Liver (tissue), 9 donors: ENCODE data around the gene KLHL2. TPM values are rescaled to one million over a fixed set of nuclear protein-coding genes. Genes with fewer than 3 reads are reported as not detected.

Experiments
- DNase-seq: peaks from one replicate; pipeline ENCODE4 v3.0.0-alpha.2; 2017; ENCODE audit warnings: low spot score
- H3K27ac ChIP-seq, 2 donors: one replicate each; pipeline ENCODE4 v1.7.0; 2013; ENCODE audit warnings: inconsistent platforms in 2 of 2, low read length in 2 of 2, control low read depth in 1 of 2, low read depth in 1 of 2, mild to moderate bottlenecking in 1 of 2
- H3K27me3 ChIP-seq, 4 donors: one replicate each; pipeline versions ENCODE4 v1.6.1 to v1.7.0; 2013; ENCODE audit warnings: low read length in 3 of 4, inconsistent platforms in 1 of 4, mild to moderate bottlenecking in 1 of 4, moderate library complexity in 1 of 4; ENCODE audit not compliant: control insufficient read depth in 4 of 4, insufficient read depth in 4 of 4
- H3K36me3 ChIP-seq, 4 donors: one replicate each; pipeline versions ENCODE4 v1.6.1 to v1.7.0; 2013; ENCODE audit warnings: low read length in 3 of 4, mild to moderate bottlenecking in 3 of 4, low read depth in 1 of 4, moderate library complexity in 1 of 4; ENCODE audit not compliant: control insufficient read depth in 4 of 4, insufficient read depth in 3 of 4
- H3K4me1 ChIP-seq, 4 donors: one replicate each; pipeline versions ENCODE4 v1.6.1 to v1.7.0; 2013; ENCODE audit warnings: low read length in 3 of 4, mild to moderate bottlenecking in 3 of 4, moderate library complexity in 1 of 4; ENCODE audit not compliant: control insufficient read depth in 4 of 4, insufficient read depth in 4 of 4
- H3K4me3 ChIP-seq, 3 donors: one replicate each; pipeline versions ENCODE4 v1.6.1 to v1.7.0; 2013; ENCODE audit warnings: low read length in 3 of 3, control low read depth in 1 of 3, low read depth in 1 of 3, mild to moderate bottlenecking in 1 of 3
- H3K9ac ChIP-seq, 2 donors: one replicate each; pipeline ENCODE4 v1.7.0; 2013; ENCODE audit warnings: low read length in 2 of 2, mild to moderate bottlenecking in 2 of 2, moderate library complexity in 2 of 2, control low read depth in 1 of 2, low read depth in 1 of 2
- H3K9me3 ChIP-seq, 4 donors: one replicate each; pipeline versions ENCODE4 v1.6.1 to v1.7.0; 2013; ENCODE audit warnings: low read length in 3 of 4; ENCODE audit not compliant: control insufficient read depth in 4 of 4
- EGR1 ChIP-seq, 2 donors: IDR thresholded peaks; 2 replicates each; pipeline ENCODE4 v1.6.1; 2016 to 2018; ENCODE audit warnings: antibody characterized with exemption in 2 of 2, low read depth in 2 of 2
- FOXA1 ChIP-seq: IDR thresholded peaks from 2 replicates; pipeline ENCODE4 v1.6.1; 2016; ENCODE audit warnings: antibody characterized with exemption
- FOXA2 ChIP-seq: IDR thresholded peaks from 2 replicates; pipeline ENCODE4 v1.6.1; 2016; ENCODE audit warnings: antibody characterized with exemption
- GABPA ChIP-seq, 2 donors: IDR thresholded peaks in 1 of 2; conservative IDR thresholded peaks in 1 of 2; 2 replicates each; pipeline ENCODE4 v1.6.1; 2016; ENCODE audit warnings: antibody characterized with exemption in 2 of 2, mild to moderate bottlenecking in 1 of 2, moderate library complexity in 1 of 2
- HNF4A ChIP-seq, 2 donors: conservative IDR thresholded peaks; 2 replicates each; pipeline ENCODE4 v1.6.1; 2016; ENCODE audit warnings: antibody characterized with exemption in 2 of 2, mild to moderate bottlenecking in 2 of 2
- HNF4G ChIP-seq: IDR thresholded peaks from 2 replicates; pipeline ENCODE4 v1.6.1; 2016; ENCODE audit warnings: antibody characterized with exemption
- JUND ChIP-seq, 2 donors: IDR thresholded peaks; 2 replicates each; pipeline ENCODE4 v1.6.1; 2016; ENCODE audit warnings: antibody characterized with exemption in 2 of 2
- RAD21 ChIP-seq, 2 donors: IDR thresholded peaks; 2 replicates each; pipeline ENCODE4 v1.6.1; 2016; ENCODE audit warnings: antibody characterized with exemption in 2 of 2, mild to moderate bottlenecking in 2 of 2
- RXRA ChIP-seq, 2 donors: IDR thresholded peaks; 2 replicates each; pipeline ENCODE4 v1.6.1; 2017 to 2018; ENCODE audit warnings: antibody characterized with exemption in 2 of 2, mild to moderate bottlenecking in 1 of 2
- SP1 ChIP-seq: IDR thresholded peaks from 2 replicates; pipeline ENCODE4 v1.6.1; 2018; ENCODE audit warnings: antibody characterized with exemption, mild to moderate bottlenecking
- TAF1 ChIP-seq: conservative IDR thresholded peaks from 2 replicates; pipeline ENCODE4 v1.6.1; 2016; ENCODE audit warnings: antibody characterized with exemption, mild to moderate bottlenecking
- YY1 ChIP-seq: IDR thresholded peaks from 2 replicates; pipeline ENCODE4 v1.6.1; 2016; ENCODE audit warnings: antibody characterized with exemption, mild to moderate bottlenecking
- WGBS: extraction: QIAGEN DNeasy Blood & Tissue Kit; methylation state at CpG from one replicate; pipeline ENCODE4 v1.1.7; 2013; 5-methylcytosine and 5-hydroxymethylcytosine counted together
- polyA plus RNA-seq, 2 donors: library from polyadenylated mRNA; stranded (reverse) in 1 of 2; unstranded in 1 of 2; fragments of 200-250 nt in 1 of 2; fragments of >200 nt in 1 of 2; fragmentation: Nextera tagmentation in 1 of 2; extraction: Ambion mirVana in 1 of 2; gene quantifications; one replicate each; pipeline versions ENCODE4 v1.2.1 to v1.2.3, GENCODE V29; 2013 to 2015
- total RNA-seq, 2 donors: library from RNA; depleted of rRNA; stranded (reverse); fragments of >200 nt; gene quantifications; one replicate each; pipeline ENCODE4 v1.2.3, GENCODE V29; 2014
- TF ChIP-seq, protein P1 (sequence below): IDR thresholded peaks from 2 replicates; pipeline ENCODE4 v1.6.1; 2016; ENCODE audit warnings: antibody characterized with exemption
- TF ChIP-seq, protein P2 (sequence below): fragments of 150-350 bp; IDR thresholded peaks from 2 replicates; pipeline ENCODE4 v1.5.1; 2017; ENCODE audit warnings: improper control_type of control experiment, low read depth, low read length; ENCODE audit not compliant: missing input control
- TF ChIP-seq, protein P3 (sequence below): IDR thresholded peaks from 2 replicates; pipeline ENCODE4 v1.6.1; 2016; ENCODE audit warnings: antibody characterized with exemption
- TF ChIP-seq, protein P4 (sequence below): IDR thresholded peaks from 2 replicates; pipeline ENCODE4 v1.6.1; 2016; ENCODE audit warnings: antibody characterized with exemption, mild to moderate bottlenecking
- TF ChIP-seq, protein P5 (sequence below): IDR thresholded peaks from 2 replicates; pipeline ENCODE4 v1.6.1; 2016; ENCODE audit warnings: antibody characterized with exemption
- donor health status: healthy.
- donor health status: healthy.
- donor health status: healthy.
- donor health status: healthy.
- donor health status: healthy.

KLHL2 gene
- total and polyA plus RNA-seq, 4 donors = 10.0 to 37.9 (median 13.6) TPM

DNA sequence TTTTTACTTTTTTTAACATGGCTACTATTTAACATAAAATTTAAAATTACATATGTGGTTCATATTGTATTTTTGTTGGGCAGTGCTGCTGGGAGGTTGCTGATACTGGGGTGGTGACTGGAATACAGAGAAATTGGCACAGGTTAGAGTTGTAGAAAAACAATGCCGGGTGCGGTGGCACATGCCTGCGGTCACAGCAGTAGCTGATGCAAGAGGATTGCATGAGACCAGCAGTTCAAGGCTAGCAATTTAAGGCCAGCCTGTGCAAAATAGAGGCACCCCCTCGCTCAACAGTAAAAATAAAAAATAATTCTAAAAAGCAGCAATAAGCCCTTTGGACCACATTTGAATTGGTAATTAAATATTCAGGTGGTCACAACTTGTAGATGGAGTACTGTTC, 159.7 kb downstream of the KLHL2 start:
- no peaks in the 10 kb centered on the region for H3K27me3 ChIP-seq
- DNase-seq = no peak
- H3K27ac ChIP-seq = no peak overlapping the region
- no peaks in the 10 kb centered on the region for H3K9me3 ChIP-seq
- no peak overlapping the region for H3K4me3 ChIP-seq
- H3K4me1 ChIP-seq = peaks cover 0 to 4% (median 0%) of the 10 kb centered on the region in 4 donors
- WGBS = 40% methylated on average over 4 of the region's 4 CpGs
- H3K36me3 ChIP-seq = no peaks in the 10 kb centered on the region
- no peak overlapping the region for H3K9ac ChIP-seq
- TF ChIP-seq YY1 (peak; percentile 31), JUND (IDR thresholded peaks at IDR 0.05) (peak in 1 of 2 donors; percentile 34), HNF4G (no peak), GABPA (IDR thresholded peaks at IDR 0.05 in 1 of 2, conservative IDR thresholded peaks at IDR 0.05 in 1 of 2) (no peak), FOXA1 (peak; percentile 24), SP1 (no peak), RAD21 (IDR thresholded peaks at IDR 0.05) (peak in 1 of 2 donors; percentile 7), HNF4A (conservative IDR thresholded peaks at IDR 0.05) (peak; percentile 39 to 70), EGR1 (IDR thresholded peaks at IDR 0.05; ENCODE audit: low read depth in 2 of 2) (peak in 1 of 2 donors; percentile 30), FOXA2 (peak; percentile 25), RXRA (IDR thresholded peaks at IDR 0.05) (peak; percentile 31 to 77), TAF1 (no peak)
- TF ChIP-seq, protein P1, sequence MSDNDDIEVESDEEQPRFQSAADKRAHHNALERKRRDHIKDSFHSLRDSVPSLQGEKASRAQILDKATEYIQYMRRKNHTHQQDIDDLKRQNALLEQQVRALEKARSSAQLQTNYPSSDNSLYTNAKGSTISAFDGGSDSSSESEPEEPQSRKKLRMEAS = peak; percentile 57
- TF ChIP-seq, protein P2, sequence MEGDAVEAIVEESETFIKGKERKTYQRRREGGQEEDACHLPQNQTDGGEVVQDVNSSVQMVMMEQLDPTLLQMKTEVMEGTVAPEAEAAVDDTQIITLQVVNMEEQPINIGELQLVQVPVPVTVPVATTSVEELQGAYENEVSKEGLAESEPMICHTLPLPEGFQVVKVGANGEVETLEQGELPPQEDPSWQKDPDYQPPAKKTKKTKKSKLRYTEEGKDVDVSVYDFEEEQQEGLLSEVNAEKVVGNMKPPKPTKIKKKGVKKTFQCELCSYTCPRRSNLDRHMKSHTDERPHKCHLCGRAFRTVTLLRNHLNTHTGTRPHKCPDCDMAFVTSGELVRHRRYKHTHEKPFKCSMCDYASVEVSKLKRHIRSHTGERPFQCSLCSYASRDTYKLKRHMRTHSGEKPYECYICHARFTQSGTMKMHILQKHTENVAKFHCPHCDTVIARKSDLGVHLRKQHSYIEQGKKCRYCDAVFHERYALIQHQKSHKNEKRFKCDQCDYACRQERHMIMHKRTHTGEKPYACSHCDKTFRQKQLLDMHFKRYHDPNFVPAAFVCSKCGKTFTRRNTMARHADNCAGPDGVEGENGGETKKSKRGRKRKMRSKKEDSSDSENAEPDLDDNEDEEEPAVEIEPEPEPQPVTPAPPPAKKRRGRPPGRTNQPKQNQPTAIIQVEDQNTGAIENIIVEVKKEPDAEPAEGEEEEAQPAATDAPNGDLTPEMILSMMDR = no peak
- TF ChIP-seq, protein P3, sequence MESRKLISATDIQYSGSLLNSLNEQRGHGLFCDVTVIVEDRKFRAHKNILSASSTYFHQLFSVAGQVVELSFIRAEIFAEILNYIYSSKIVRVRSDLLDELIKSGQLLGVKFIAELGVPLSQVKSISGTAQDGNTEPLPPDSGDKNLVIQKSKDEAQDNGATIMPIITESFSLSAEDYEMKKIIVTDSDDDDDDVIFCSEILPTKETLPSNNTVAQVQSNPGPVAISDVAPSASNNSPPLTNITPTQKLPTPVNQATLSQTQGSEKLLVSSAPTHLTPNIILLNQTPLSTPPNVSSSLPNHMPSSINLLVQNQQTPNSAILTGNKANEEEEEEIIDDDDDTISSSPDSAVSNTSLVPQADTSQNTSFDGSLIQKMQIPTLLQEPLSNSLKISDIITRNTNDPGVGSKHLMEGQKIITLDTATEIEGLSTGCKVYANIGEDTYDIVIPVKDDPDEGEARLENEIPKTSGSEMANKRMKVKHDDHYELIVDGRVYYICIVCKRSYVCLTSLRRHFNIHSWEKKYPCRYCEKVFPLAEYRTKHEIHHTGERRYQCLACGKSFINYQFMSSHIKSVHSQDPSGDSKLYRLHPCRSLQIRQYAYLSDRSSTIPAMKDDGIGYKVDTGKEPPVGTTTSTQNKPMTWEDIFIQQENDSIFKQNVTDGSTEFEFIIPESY = peak; percentile 42
- TF ChIP-seq, protein P4, sequence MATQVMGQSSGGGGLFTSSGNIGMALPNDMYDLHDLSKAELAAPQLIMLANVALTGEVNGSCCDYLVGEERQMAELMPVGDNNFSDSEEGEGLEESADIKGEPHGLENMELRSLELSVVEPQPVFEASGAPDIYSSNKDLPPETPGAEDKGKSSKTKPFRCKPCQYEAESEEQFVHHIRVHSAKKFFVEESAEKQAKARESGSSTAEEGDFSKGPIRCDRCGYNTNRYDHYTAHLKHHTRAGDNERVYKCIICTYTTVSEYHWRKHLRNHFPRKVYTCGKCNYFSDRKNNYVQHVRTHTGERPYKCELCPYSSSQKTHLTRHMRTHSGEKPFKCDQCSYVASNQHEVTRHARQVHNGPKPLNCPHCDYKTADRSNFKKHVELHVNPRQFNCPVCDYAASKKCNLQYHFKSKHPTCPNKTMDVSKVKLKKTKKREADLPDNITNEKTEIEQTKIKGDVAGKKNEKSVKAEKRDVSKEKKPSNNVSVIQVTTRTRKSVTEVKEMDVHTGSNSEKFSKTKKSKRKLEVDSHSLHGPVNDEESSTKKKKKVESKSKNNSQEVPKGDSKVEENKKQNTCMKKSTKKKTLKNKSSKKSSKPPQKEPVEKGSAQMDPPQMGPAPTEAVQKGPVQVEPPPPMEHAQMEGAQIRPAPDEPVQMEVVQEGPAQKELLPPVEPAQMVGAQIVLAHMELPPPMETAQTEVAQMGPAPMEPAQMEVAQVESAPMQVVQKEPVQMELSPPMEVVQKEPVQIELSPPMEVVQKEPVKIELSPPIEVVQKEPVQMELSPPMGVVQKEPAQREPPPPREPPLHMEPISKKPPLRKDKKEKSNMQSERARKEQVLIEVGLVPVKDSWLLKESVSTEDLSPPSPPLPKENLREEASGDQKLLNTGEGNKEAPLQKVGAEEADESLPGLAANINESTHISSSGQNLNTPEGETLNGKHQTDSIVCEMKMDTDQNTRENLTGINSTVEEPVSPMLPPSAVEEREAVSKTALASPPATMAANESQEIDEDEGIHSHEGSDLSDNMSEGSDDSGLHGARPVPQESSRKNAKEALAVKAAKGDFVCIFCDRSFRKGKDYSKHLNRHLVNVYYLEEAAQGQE = no peak
- TF ChIP-seq, protein P5, sequence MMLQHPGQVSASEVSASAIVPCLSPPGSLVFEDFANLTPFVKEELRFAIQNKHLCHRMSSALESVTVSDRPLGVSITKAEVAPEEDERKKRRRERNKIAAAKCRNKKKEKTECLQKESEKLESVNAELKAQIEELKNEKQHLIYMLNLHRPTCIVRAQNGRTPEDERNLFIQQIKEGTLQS = peak; percentile 77
